Neural progenitor cell (in vitro differentiated cells): ENCODE results near the gene TRHDE.
"Not testable (repeated sequence)": the region's sequence is repeated elsewhere in the genome, so short reads cannot be mapped to it uniquely, and the experiment has no call there.

ENCODE experiments used
- EZH2 ChIP-seq: fragments of 200-600 bp; sonication (generic); IDR thresholded peaks from 2 replicates; pipeline ENCODE4 v1.6.1; 2017; ENCODE audit warnings: antibody characterized with exemption, mild to moderate bottlenecking, moderate library complexity
- TF ChIP-seq, protein P1 (sequence below): fragments of 200-600 bp; sonication (generic); IDR thresholded peaks from 2 replicates; pipeline ENCODE4 v1.5.1; 2017; ENCODE audit warnings: antibody characterized with exemption, mild to moderate bottlenecking

DNA sequence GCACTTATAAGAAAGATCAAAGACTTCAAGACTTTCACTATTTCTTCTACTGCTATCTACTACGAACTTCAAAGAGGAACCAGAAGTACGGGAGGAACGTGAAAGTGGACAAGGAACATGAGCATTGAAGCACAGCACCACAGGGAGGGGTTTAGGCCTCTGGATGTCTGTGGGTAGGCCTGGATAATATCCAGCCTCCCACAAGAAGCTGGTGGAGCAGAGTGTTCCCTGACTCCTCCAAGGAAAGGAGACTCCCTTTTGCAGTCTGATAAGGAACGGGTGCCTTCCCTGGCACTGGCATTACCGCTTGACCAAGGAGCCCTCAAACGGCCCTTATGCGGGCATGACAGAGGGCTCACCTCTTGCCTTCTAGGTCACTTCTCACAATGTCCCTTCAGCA lies 388.0 kb downstream of the TRHDE start:
- not testable (repeated sequence) for TF ChIP-seq EZH2
- TF ChIP-seq, protein P1, sequence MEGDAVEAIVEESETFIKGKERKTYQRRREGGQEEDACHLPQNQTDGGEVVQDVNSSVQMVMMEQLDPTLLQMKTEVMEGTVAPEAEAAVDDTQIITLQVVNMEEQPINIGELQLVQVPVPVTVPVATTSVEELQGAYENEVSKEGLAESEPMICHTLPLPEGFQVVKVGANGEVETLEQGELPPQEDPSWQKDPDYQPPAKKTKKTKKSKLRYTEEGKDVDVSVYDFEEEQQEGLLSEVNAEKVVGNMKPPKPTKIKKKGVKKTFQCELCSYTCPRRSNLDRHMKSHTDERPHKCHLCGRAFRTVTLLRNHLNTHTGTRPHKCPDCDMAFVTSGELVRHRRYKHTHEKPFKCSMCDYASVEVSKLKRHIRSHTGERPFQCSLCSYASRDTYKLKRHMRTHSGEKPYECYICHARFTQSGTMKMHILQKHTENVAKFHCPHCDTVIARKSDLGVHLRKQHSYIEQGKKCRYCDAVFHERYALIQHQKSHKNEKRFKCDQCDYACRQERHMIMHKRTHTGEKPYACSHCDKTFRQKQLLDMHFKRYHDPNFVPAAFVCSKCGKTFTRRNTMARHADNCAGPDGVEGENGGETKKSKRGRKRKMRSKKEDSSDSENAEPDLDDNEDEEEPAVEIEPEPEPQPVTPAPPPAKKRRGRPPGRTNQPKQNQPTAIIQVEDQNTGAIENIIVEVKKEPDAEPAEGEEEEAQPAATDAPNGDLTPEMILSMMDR = not testable (repeated sequence)
